Measurements from ENCODE around the gene ASAH2. TPM values are rescaled to one million over a fixed set of nuclear protein-coding genes. Genes with fewer than 3 reads are reported as not detected.

ASAH2 gene
- total RNA-seq (2012; rRNA removed), result 1.3 and 1.7 TPM in 2 replicates

DNA sequence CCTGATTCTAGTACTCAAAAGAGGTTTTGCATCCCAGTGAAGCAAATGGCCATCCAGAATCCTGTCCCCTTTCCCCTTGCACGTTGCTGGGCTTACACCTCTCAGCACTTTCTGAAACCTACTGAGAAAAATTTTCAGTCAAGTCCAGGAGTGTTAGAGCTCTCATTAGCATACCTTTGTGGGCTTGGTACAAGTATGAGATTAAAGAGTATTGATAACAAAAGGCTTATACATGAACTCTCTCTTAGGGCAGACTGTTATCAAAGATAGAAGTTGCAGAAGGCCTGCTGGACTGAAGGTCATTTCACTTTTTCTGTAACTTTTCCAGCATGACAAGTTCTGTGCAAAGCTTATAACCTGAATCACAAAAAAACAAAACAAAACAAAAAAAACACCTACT lies at the start of gene ASAH2:
TSS of gene ASAH2 (minus strand) at position 123 of the 400 bp plus-strand sequence. CDS start 2,906 bp downstream, outside the sequence.
- no peaks in the 10 kb centered on the region for H3K9me3 ChIP-seq (replicated peaks; ENCODE audit: low read length)
- no peak within 1 kb of the TSS for H3K9ac ChIP-seq (ENCODE audit: low read depth, low read length)
- H3K4me2 ChIP-seq (ENCODE audit: low read length), result no peak within 1 kb of the TSS
- H3K27me3 ChIP-seq (ENCODE audit: control insufficient read depth, insufficient read depth, low read length), result peaks cover 47% of the 10 kb centered on the region
- H3K4me3 ChIP-seq (ENCODE audit: low read length), result no peak within 1 kb of the TSS
- H3K4me1 ChIP-seq (ENCODE audit: control insufficient read depth, insufficient read depth, low read length), result no peaks in the 10 kb centered on the region
- no peaks in the 10 kb centered on the region for H3K36me3 ChIP-seq (ENCODE audit: insufficient read depth, low read length)

DNA sequence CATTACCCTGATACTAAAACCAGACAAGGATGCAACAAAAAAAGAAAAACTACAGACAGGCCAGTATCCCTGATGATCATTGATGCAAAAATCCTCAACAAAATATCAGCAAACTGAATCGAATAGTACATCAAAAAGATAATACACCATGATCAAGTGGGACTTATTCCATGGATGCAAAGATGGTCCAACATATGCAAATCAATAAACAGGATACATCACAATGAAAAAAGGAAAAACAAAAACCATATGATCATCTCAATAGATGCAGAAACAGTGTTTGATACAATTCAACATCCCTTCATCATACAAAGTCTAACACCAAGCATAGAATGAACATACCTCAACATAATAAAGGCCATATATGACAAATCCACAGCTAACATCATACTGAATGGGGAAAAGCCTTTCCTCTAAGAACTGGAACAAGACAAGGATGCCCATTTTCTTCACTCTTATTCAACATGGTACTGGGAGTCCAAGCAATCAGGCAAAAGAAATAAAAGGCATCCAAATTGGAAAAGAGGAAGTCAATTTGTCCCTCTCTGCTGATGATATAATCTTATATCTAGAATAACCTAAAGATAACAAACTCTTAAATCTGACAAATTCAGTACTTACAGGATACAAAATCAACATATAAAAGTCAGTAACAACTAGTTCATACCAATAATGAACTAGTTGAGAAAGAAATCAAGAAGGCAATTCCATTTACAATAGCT lies 48.8 kb upstream of the ASAH2 start:
- no peaks in the 10 kb centered on the region for H3K36me3 ChIP-seq (ENCODE audit: insufficient read depth, low read length)

DNA sequence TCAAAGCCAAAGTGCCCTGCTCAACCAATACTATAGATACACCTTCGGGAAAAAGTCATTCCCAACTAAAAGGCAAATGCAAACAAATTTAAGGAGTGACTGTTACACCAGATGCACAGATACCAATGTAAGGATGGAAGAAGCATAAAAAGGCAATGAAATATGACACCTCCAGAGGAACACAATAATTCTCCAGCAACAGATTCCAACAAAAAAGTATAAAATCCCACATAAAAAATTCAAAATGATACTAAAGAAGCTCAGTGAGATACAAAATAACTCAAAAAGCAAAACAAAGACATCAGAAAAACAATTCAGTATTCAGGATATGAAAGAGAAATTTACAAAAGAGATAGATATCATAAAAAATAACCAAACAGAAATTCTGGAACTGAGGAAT lies 44.1 kb upstream of the ASAH2 start:
- Histone ChIP-seq H3K9ac (ENCODE audit: low read depth, low read length) (no peak overlapping the region), H3K4me2 (ENCODE audit: low read length) (no peak overlapping the region), H3K9me3 (replicated peaks; ENCODE audit: low read length) (no peaks in the 10 kb centered on the region), H3K4me3 (ENCODE audit: low read length) (no peak overlapping the region), H3K4me1 (ENCODE audit: control insufficient read depth, insufficient read depth, low read length) (no peaks in the 10 kb centered on the region), H3K27me3 (ENCODE audit: control insufficient read depth, insufficient read depth, low read length) (no peaks in the 10 kb centered on the region), H3K36me3 (ENCODE audit: insufficient read depth, low read length) (no peaks in the 10 kb centered on the region)

More for the DNA sequence above, 48.8 kb upstream of the ASAH2 start:
- H3K9me3 ChIP-seq (replicated peaks; ENCODE audit: low read length), result no peaks in the 10 kb centered on the region
- no peaks in the 10 kb centered on the region for H3K27me3 ChIP-seq (ENCODE audit: control insufficient read depth, insufficient read depth, low read length)
- no peak overlapping the region for H3K9ac ChIP-seq (ENCODE audit: low read depth, low read length)
- no peak overlapping the region for H3K4me2 ChIP-seq (ENCODE audit: low read length)
- no peak overlapping the region for H3K4me3 ChIP-seq (ENCODE audit: low read length)
- H3K4me1 ChIP-seq (ENCODE audit: control insufficient read depth, insufficient read depth, low read length), result no peaks in the 10 kb centered on the region

DNA sequence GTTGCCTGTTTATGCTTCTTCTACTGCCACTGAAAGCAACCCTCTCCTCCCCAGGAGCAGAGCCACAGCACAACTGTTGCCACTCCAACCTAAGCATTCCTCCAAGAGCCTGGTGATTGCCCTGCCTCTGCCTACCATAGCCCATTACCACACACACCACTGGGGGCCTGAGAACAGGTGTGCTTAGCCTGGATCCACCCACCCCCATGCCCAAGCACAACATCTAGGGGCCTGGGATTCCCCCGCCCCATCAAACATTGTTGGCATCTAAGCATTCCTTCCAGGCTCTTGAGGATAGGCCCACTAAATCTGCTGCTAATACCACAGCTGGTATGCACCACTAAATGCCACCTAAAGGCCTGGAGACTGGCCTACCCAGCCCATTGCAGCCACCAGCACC lies 43.3 kb upstream of the ASAH2 start:
- H3K36me3 ChIP-seq (ENCODE audit: insufficient read depth, low read length), result no peaks in the 10 kb centered on the region
- no peaks in the 10 kb centered on the region for H3K4me1 ChIP-seq (ENCODE audit: control insufficient read depth, insufficient read depth, low read length)
- H3K27me3 ChIP-seq (ENCODE audit: control insufficient read depth, insufficient read depth, low read length), result no peaks in the 10 kb centered on the region
- no peak overlapping the region for H3K4me3 ChIP-seq (ENCODE audit: low read length)
- no peak overlapping the region for H3K9ac ChIP-seq (ENCODE audit: low read depth, low read length)
- H3K9me3 ChIP-seq (replicated peaks; ENCODE audit: low read length), result no peaks in the 10 kb centered on the region
- no peak overlapping the region for H3K4me2 ChIP-seq (ENCODE audit: low read length)

DNA sequence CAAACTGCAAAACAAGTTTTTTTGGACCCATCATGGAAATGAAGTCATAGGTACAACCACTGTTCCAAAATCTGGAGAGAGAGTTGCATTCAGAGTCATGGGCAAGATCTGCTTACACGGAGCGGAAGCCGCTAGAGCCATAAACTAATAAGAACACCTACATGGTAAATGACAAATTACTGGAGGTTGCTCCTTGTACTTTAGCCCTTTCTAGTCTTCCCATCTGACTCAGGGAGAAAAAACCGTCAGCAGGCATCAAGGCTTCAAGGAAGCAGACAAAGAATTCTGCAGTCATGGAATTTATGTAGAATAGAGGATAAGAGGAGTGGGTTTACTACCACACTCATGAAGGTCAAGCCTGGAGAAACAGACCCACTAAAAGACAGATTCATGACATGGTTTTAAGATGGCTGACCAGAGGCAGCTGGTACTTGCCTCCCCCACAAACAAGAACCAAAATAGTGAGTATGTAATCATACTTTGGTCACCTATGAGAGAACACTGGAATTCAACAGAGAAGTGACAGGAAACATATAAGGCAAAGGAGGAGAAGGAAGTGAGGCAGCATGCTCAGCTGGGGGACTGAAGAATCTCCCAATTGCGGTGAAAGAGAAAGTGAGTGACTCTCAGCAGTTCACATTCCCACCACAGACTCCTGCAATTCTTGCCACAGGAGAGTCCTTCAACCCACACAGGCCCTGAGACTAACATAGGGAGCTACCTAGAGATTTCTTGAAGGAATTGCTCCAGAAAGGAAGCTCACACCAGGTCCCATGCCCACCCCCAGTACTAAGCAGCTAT lies 42.4 kb upstream of the ASAH2 start:
- no peaks in the 10 kb centered on the region for H3K9me3 ChIP-seq (replicated peaks; ENCODE audit: low read length)
- H3K27me3 ChIP-seq (ENCODE audit: control insufficient read depth, insufficient read depth, low read length), result no peaks in the 10 kb centered on the region
- H3K4me1 ChIP-seq (ENCODE audit: control insufficient read depth, insufficient read depth, low read length), result no peaks in the 10 kb centered on the region
- H3K4me3 ChIP-seq (ENCODE audit: low read length), result no peak overlapping the region
- H3K9ac ChIP-seq (ENCODE audit: low read depth, low read length), result no peak overlapping the region
- H3K36me3 ChIP-seq (ENCODE audit: insufficient read depth, low read length), result no peaks in the 10 kb centered on the region
- H3K4me2 ChIP-seq (ENCODE audit: low read length), result no peak overlapping the region

DNA sequence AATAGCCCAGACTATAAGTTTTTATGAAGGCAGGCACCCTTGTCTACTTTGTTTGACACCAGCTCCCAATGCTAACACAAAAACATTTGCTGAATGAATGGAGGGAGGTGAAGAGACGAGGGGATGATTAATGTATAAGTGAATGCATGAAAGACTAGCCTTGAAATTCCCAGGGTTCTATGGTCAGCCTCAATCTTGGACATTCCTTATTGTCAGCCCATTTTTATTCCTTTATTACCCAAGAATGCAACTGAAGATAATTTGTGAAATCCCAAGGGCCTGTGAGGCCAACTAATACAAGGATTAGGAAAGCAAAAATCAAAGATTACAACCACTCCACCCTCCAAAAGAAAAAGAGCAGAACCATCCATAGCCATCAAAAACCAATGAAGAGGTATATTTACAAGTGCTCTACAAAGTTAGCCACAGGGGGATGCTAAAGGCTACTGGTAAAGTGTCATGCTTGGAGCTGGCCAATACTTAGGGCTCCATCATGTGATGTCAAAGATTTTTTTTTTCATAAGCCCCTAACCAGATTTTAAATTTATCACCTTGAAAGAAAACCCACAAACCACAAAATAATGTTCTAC lies 40.0 kb upstream of the ASAH2 start:
- Histone ChIP-seq H3K9ac (ENCODE audit: low read depth, low read length) (no peak overlapping the region), H3K4me3 (ENCODE audit: low read length) (no peak overlapping the region), H3K4me1 (ENCODE audit: control insufficient read depth, insufficient read depth, low read length) (no peaks in the 10 kb centered on the region), H3K36me3 (ENCODE audit: insufficient read depth, low read length) (no peaks in the 10 kb centered on the region), H3K9me3 (replicated peaks; ENCODE audit: low read length) (no peaks in the 10 kb centered on the region), H3K4me2 (ENCODE audit: low read length) (no peak overlapping the region), H3K27me3 (ENCODE audit: control insufficient read depth, insufficient read depth, low read length) (no peaks in the 10 kb centered on the region)

DNA sequence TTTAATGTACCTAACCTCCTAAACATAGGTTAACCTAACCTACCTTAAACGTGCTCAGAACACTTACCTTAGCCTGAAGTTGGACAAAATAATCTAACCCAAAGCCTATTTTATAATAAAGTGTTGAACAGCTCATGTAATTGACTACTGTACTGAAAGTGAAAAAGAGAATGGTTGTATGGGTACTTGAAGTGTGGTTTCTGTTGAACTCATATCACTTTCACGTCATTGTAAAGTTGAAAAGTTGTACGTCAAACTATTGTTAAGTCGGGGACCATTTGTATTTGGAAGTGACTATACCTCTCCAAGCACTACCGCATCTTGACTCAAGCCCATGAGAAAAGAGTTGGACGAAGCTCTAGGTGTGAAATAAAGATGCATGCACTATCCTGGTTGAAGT lies 37.9 kb upstream of the ASAH2 start:
- peaks cover 4% of the 10 kb centered on the region for H3K27me3 ChIP-seq (ENCODE audit: control insufficient read depth, insufficient read depth, low read length)
- no peak overlapping the region for H3K9ac ChIP-seq (ENCODE audit: low read depth, low read length)
- no peak overlapping the region for H3K4me3 ChIP-seq (ENCODE audit: low read length)
- H3K4me1 ChIP-seq (ENCODE audit: control insufficient read depth, insufficient read depth, low read length), result no peaks in the 10 kb centered on the region
- no peaks in the 10 kb centered on the region for H3K36me3 ChIP-seq (ENCODE audit: insufficient read depth, low read length)
- no peak overlapping the region for H3K4me2 ChIP-seq (ENCODE audit: low read length)
- no peaks in the 10 kb centered on the region for H3K9me3 ChIP-seq (replicated peaks; ENCODE audit: low read length)

DNA sequence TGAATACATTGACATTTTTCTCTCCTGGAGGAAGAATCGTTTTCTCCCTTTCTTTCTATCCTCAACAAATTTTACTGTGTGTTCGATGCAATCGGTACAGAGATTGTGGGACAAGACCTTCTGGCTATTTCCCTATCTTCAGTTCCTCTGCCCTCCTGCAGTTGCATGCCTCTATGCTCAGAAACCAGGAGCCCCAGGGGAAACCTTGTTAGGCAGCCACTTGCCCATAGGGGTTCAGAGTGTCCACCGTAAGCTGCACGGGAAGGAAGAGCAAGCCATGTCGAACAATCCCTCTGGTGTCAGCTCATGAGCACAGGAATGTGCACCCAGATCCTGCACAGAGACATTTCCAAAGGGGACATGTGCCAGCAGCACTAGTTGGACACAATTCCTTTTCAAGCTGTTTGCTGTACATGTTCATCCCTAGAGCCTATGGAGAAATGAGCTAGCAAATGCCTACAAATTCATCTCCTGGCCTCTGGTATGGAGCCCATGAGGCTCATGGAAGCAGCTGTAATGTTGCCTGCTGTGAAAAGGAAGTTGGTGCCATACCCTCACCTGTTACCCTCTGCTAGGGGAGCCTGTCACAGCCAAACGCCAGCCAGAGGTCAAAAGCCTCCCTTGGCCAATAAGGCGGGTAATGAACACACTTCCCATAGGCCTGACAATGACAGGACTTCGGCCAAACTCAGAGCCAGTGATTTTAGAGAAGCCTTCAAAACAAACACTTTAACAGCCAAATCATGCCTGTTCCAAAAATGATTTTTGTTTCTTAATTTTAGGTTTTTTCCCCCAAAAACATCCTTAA lies 35.9 kb upstream of the ASAH2 start:
- Histone ChIP-seq H3K27me3 (ENCODE audit: control insufficient read depth, insufficient read depth, low read length) (peaks cover 19% of the 10 kb centered on the region), H3K4me2 (ENCODE audit: low read length) (no peak overlapping the region), H3K9me3 (replicated peaks; ENCODE audit: low read length) (no peaks in the 10 kb centered on the region), H3K9ac (ENCODE audit: low read depth, low read length) (no peak overlapping the region), H3K36me3 (ENCODE audit: insufficient read depth, low read length) (no peaks in the 10 kb centered on the region), H3K4me3 (ENCODE audit: low read length) (no peak overlapping the region), H3K4me1 (ENCODE audit: control insufficient read depth, insufficient read depth, low read length) (no peaks in the 10 kb centered on the region)

DNA sequence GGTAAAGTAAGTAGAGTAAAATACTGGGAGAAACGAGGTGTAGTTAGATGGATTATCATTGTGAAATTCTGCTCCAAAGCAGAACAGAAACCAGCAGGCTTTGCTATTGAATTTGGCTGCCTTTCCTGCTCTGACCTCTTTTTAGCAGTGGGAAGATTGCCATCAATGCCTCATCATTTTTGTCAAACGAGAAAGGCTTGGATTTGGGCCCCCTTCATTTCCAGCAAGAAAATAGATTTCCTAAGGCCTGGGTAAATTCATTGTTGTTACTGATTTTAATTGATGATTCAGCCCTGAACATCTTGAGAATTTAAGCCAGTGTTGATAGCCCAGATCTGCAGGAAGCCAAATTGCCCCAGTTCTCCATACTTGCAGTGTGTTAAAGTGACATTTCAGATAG lies 35.2 kb upstream of the ASAH2 start:
- peaks cover 24% of the 10 kb centered on the region for H3K27me3 ChIP-seq (ENCODE audit: control insufficient read depth, insufficient read depth, low read length)
- no peaks in the 10 kb centered on the region for H3K4me1 ChIP-seq (ENCODE audit: control insufficient read depth, insufficient read depth, low read length)
- no peak overlapping the region for H3K4me3 ChIP-seq (ENCODE audit: low read length)
- no peak overlapping the region for H3K4me2 ChIP-seq (ENCODE audit: low read length)
- H3K9ac ChIP-seq (ENCODE audit: low read depth, low read length), result no peak overlapping the region
- H3K36me3 ChIP-seq (ENCODE audit: insufficient read depth, low read length), result no peaks in the 10 kb centered on the region
- H3K9me3 ChIP-seq (replicated peaks; ENCODE audit: low read length), result no peaks in the 10 kb centered on the region

DNA sequence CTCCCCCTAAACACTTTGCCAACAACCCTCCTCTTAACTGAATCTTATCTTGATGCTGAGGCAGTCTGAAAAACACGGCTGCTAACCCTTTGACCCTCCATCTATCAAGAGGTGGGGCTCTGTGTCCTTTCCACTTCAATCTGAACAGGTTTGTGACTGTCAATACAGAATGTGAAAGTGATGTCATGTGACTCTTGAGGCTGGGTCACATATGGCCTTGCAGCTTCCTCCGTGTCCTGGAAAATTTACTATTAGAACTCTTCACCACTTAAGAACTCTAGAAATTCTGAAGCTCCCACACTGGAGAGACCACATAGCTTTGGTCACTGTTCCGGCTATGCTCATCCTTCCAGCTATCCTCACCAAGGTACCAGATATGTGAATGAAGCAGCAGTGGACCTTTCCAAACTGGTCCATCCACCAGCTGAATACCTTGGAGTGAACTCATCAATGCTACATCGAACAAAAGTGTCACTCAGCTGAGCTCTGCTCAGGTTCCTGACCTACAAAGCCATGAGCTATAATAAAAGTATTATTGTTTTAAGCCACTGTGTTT lies 30.7 kb upstream of the ASAH2 start:
- H3K9me3 ChIP-seq (replicated peaks; ENCODE audit: low read length), result no peaks in the 10 kb centered on the region
- no peaks in the 10 kb centered on the region for H3K36me3 ChIP-seq (ENCODE audit: insufficient read depth, low read length)
- no peaks in the 10 kb centered on the region for H3K4me1 ChIP-seq (ENCODE audit: control insufficient read depth, insufficient read depth, low read length)
- no peak overlapping the region for H3K4me3 ChIP-seq (ENCODE audit: low read length)
- H3K4me2 ChIP-seq (ENCODE audit: low read length), result no peak overlapping the region
- H3K9ac ChIP-seq (ENCODE audit: low read depth, low read length), result no peak overlapping the region
- peaks cover 55% of the 10 kb centered on the region for H3K27me3 ChIP-seq (ENCODE audit: control insufficient read depth, insufficient read depth, low read length)

All from skeletal muscle satellite cell (primary cell).